HG03159 (cell line): ENCODE results near the gene UBE2E1.

Experiments used
- ATAC-seq: cut with Tn5 transposase; IDR thresholded peaks from one replicate; pipeline ENCODE4 v1.9.1; 2021; ENCODE audit warnings: mild to moderate bottlenecking, moderate library complexity; ENCODE audit not compliant: unreplicated experiment

Gene UBE2E1

DNA sequence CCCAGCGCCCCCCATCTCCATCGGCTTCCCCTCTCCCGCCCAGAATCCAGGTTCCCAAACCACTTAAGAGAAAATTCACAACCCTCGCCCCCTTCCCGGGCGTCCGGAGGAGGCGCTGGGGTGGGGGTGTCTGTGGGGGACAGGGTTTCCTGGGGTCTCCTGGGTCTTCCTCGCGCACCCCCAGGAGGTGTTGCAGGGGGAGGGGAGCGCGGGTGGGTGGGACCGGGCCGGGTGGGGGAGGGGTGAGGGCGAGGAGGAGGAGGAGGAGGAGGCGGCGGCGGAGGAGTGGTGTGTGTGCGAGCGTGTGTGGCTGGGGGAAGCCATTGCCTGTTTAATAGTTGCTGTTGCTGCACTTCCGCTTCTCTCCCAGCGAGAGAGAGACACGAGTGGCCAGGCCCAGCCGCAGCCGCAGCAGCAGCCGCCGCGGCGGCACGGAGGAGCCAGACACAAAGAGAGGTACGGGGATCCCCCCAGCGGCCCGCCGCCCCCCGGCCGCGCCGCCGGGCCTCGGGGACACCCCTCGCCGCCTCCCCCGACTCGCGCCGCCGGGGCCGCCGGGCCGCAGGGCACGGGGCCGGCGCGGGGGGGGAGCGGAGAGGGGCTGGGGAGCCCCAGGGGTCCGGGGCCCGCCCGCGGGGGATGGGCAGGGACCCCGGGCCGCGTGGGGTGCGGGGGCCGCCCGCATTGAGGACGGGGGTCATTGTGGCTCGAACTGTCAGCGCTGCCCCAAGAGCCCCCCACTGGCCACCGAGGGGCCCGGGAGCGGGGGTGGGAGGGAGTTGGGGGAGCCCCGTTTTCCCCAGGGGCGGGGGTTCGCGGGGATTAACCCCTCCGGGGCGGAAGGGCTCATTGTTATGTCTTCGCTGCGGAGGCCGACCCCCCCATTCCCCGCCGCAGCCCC, at the start of gene UBE2E1:
Gene UBE2E1, plus strand, starts transcription at position 323 of the 901 bp plus-strand sequence. CDS start 1,315 bp downstream, outside the sequence.
- ATAC-seq, result peak; percentile 77

DNA sequence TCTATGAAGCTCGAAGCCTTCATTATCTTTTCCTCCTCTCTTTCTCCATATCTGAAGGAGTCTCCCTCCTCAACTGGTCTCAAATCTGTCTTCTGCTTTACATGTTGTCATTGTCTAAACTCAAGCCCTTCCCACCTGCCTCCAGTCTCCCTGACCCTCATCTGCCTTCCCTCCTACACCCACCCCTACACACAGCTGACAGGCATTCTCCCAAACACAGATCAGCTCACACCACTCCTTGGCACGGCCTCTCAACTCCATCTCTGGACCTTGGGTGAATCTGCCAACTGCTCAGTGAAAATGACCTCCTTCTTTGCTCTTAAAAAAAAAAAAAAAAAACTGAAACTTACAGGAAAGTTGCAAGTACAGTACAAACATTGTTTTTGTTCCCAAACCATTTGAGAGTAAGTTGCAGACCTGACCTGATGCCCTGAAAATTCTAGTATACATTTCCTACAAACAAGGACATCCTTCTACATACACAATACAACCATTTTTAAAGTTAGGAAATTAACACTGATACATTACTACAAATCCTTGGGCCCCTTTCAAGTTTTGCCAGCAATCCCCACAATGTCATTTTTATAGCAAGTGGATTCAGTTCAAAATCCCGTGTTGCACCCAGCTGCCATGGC, 49.4 kb upstream of the UBE2E1 start:
- ATAC-seq, result no peak

DNA sequence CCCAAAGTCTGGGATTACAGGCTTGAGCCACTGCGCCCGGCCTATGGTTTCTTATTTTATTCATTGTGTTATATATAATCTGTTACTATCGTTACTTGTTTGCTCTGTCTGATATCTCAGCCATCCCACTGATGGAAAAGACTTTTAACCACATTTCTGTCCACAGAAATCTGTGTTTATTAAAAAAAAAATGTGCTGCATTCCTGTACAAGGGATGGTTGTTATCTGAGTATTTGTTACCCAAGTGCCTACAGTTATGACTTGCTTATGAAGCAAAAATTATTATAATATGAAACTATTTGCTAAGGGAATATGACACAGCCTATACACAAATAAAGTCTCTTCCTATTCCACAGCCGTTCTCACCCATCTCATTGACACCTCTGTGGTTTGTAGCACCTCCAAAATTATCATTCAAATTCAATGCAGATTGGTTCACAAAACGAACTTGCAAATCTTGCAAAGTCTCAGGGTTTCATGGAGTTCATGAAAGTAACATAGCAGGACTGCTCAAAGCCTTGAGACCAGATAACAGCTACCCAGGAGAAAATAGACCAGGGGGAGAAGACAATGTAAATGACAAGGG, 47.4 kb upstream of the UBE2E1 start:
- no peak for ATAC-seq

DNA sequence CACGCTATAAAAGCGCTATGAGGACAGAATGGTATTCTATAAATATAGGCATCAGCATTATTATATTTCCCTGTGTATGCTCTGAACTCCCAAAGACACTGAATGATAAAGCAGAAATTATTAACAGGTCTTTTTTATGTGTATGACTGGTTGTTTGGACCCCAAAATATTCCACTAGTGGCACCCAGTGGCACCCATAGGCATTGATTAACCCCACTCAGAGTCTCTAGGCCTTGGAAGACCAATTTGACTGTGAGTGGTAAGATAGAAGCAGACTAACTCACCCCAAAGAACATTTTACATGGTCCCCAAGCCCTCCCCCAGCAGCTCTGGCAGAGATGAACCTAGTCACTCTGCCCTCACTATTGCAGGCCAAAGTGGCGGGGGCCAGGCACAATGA, 45.4 kb upstream of the UBE2E1 start:
- ATAC-seq, result no peak

DNA sequence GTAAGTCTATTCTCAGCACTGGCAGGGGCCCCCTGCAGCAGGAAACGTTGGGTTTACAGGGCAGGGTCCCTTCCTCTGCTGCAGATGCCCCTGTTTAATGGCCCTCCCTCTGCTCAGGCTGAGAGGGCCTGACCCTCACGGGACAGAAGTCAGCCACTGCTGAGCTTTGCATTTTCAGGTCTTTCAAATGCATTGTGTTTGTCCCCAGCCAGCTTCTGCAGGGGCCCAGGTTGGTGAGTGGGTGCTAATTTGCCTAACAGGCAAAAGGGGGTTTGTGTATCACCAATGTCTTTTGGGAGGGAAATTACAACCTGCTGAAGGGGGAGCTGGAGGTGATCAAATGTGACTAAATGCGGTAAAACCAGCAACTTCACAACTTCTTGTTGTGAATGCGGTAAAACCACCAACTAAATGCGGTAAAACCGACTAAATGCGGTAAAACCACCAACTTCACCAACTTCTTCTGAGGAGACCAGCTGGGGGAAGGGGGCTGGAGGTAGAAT, 44.8 kb upstream of the UBE2E1 start:
- no peak for ATAC-seq

DNA sequence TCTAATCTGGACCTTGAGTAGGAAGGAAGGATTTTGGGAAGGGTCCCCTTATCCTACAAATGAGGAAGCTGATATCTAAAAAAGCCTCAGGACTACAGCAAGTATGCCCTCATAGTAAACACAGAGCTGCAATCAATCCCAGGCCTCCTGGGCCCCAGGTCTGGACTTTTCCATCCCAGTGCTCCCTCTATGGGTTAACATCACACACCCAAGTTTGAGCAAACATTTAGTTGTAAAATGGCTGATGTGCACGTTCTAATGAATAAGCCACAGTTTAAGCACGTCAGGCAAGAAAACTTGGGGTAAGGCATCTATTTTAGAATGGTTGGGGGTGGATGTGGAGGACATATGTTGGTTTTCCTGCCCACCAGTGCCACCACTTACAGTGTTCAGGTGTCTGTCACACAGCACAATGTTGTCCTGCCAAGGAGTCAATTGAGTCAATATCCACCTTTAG, 44.3 kb upstream of the UBE2E1 start:
- peak; percentile 22 for ATAC-seq

DNA sequence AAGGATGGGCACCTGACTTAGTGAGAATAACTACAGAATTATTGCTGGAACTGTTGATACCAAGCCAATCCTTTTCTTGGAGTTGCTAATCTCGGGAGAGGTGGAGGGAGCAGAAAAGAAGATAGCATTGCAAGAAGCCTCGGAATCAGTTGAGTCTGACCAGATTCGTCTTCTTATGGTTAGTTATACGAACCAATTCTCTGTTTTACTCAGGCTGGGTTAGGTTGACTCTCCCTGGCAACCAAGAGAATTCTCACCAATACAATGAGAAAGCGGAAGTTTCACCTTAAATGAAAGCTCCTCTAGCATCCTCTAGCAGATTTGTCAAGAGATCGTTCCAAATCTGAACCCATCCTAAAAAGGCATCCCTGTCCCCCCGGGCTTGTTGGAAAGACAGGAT, 43.5 kb upstream of the UBE2E1 start:
- peak; percentile 90 for ATAC-seq

DNA sequence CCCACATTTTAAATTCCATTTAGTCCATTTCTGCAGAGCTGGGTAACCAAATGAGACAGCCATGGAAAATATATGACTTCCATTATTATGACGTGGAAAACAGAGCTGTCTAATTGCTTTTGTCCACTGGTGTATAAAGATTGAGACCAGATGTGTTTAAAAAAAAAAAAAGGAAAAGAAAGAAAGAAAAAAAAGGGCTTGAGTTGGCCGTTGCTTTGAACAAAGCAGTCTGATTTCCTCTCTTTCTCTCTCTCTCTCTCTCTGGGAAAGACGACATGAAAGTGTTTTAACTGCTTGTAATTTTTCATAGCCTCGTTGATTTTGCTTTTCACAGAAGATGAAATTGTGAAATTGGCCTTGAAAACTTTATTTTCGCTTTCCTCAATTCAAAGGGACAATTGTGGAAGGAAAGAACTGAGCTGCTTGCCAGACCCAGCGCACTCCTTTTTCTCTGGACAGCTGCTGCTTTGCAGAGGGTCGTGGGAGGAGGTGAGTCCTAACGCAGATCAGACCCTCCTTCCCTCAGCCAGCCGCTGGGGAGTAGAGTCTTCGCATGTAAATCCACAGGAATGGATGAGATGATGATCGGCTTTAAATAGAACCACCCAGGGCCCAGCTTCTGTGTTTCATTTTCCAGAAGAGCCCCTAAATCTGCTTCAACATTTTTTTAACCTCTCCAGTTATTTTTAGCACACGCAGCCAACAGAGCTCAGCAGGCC, 42.8 kb upstream of the UBE2E1 start:
- no peak for ATAC-seq

DNA sequence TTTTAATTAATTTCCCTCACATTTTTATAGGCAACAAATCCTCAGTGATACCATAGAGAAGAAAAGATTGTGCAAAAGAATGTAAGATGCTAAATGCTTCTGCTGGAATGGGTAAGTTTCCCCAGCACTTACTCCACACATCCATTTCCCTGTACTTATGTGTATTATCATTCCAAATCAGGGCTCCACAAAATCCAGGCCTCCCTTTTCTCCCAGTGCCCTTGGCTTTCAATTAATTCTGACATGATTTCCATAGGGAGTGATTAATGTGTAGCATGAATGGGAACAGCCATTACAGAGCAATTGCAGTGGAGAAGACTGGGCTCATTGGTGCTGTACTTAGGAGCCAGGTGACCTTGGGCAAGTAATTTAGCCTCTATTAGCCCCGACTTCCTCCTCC, 41.3 kb upstream of the UBE2E1 start:
- no peak for ATAC-seq

DNA sequence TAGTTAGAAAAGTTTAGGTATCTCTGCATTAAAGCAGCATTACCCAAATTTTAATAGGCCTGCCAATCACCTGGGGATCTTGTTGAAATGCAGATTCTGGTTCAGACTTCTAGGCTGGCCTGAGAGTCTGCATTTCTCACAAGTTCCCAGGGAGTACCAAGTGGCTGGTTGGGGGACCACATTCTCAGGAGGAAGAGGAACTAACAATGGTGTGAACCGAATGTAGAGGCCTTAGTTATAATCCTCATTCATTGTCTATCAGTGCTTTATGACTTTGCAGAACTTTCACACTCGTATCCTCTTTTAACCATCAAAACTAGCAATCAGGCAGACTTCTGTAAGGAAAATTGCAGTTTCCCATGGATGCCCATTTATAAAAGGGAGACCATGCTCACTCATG, 38.2 kb upstream of the UBE2E1 start:
- ATAC-seq, result no peak

DNA sequence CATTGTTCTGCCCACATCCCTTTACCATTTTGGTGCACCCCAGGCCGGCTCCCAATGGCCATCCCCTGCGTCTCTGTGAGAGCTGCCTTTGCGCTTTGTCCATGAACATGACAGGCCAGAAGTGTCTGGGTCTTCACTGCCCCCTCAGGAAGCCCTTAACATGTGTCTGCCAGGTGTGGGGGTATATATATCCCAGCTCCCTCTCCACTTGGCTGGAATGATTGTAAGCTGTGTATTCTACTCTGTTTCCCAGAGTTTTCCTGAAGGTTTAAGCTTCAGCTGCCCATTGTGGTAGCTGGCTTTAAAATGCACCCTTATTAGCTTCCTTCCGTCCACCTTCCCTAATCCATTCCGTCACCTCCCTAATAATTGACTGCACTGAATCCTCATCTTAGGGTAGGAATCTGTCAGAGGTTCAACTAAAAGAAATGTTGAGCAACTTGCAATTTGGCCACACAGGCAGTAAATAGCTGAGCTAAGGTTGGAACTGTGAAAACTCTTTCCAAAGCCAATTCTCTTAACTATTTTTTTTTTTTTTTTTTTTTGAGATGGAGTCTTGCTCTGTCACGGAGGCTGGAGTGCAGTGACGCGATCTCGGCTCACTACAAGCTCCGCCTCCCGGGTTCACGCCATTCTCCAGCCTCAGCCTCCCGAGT, 30.4 kb upstream of the UBE2E1 start:
- ATAC-seq, result no peak

DNA sequence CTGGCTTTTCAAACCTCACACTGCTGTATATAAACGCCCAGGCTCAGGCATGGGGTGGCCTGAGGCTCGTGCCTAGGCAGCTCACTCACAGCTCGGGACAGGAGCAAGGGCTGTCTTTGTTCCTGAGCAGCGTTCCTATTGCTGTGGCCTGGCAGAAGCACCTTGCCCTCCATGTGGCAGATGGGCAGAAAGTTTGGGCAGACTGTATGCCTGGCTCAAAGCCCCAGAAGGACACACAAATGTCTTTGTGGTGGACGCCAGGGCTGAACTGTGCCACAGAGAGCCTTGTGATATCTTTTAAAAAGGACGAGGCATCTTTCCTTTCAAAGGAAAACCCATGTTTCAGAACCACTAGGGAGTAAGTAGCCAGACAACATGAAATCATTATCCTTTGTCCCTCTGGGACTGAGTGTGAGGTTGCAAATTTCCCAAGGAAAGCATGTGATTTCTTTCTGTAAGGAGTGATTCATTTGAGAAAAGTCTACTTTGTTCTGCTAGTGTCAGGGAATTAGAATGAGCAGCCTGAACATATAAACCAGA, 29.3 kb upstream of the UBE2E1 start:
- ATAC-seq, result no peak

DNA sequence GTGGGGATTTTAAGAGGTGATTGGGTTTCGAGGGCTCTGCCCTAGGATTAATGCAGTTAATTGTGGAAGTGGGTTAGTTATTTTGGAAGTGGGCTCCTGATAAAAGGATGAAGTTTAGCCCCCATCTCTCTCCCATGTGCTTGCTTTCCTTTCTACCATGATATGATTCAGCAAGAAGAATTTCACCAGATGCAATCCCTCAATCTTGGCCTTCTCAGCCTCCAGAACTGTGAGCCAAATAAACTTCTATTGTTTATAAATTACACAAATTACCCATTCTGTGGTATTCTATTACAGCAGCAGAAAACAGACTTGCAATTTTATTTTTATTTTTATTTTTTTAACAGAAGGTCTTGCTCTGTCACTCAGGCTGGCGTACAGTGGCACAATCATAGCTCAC, 27.3 kb upstream of the UBE2E1 start:
- no peak for ATAC-seq

DNA sequence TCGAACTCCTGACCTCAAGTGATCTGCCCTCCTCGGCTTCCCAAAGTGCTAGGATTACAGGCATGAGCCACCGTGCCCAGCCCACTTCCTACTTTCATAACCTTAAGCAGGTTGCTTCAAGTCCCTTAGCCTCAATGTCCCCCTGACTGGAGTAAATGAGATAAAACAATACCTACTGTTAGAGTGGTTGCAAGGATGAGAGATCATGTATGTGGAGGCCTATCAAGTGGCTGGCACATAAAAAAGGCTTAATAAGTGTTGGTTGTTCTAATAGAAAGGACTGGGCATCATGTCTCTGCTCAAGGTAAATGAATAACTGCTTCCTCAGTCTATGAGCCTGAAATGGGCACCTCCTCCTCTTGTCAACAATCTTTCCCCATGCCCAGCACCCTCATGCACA, 25.9 kb upstream of the UBE2E1 start:
- ATAC-seq, result no peak

DNA sequence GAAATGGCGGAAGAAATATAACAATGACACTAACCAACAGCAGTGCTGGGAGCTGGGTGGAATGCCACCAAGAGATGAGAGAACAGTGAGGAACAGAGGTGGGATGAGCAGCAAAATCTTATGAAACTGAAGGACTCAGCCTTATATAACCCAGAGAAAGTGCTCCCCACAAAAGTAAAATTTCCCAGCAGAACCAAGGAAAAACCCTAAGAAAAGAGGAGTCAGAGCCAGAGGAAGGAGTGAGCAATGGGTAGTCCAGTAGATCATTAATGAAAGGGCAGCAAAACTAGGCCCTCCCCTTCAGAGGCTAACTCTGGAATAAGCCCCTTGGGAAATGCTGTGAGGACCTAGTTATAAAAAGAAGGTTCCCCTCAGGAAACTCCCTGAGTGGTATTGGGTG, 24.7 kb upstream of the UBE2E1 start:
- no peak for ATAC-seq

DNA sequence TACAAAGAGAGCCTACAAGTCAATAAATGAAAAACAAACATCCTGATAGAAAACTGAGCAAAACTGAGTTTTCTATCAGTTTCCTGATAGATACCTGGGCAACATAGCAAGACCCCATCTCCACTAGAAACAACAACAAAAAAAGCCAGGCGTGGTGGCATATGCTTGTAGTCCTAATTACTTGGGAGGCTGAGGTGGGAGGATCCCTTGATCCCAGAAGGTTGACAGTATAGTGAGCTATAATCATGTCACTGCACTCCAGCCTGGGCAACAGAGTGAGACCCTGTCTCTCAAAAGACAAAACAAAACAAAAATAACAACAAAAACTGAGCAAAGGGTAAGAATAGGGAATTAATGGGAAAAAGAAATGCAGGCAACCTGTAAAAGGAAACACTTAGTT, 23.9 kb upstream of the UBE2E1 start:
- ATAC-seq, result no peak

DNA sequence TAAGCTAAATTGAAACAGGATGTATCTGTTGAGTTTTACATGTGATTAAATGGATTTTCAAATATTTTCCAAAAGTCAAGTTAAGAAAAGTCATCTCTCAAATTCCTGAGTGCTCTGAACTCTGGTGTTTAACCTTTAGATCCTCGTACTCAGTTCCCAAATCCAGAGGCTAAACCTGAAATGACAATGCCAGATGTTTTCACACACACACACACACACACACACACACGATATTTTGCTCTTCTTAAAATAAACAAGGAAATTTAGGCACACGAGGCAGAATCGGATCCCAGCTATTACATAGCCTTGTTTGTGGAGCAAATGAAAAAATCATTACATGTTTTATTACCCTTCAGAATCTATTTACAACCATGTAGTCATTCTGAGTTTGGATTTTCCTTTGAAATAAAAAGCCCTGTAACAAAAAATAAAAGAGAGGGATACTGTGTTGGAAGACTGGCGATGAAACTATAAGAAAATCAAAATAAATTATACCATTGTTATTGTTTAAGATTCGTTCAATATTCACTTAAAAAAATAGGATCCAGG, 20.6 kb upstream of the UBE2E1 start:
- ATAC-seq, result no peak

DNA sequence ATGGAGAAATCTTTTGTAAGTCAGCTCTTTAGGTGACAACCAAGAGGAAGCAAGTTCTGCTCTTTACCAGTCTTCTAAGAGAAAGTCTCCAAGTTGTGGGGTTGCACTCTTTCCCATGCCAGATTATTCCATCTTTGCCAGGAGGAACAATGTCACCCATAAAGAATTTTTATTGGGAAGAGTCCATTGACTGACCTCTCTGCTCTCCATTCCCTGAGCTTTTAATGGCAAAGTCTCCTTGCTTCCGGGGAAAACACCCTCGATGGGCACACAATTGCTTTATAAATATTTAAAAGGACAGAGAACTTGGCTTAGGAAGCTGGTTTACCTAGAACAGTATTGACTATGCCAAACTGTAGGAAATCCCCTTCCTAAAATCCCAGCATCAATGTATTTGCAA, 19.9 kb upstream of the UBE2E1 start:
- ATAC-seq, result no peak

DNA sequence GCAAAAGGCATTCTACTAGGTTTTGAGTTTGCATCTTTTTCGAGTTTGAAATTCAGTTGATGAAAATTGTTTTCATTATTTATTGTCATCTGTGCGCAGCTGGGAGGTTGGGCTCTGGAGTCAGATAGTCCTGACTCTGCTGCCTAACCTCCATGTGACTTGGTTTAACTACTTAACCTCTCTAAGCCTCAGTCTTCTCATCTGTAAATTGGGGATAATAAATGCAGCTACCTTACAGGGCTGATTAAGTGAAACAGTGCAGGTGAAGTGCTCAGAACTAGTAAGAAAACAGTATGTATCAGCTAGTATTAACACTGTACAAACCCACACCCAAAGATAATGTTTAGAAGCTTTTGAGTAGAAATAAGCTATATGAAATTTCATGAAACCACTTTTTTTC, 14.1 kb upstream of the UBE2E1 start:
- no peak for ATAC-seq

DNA sequence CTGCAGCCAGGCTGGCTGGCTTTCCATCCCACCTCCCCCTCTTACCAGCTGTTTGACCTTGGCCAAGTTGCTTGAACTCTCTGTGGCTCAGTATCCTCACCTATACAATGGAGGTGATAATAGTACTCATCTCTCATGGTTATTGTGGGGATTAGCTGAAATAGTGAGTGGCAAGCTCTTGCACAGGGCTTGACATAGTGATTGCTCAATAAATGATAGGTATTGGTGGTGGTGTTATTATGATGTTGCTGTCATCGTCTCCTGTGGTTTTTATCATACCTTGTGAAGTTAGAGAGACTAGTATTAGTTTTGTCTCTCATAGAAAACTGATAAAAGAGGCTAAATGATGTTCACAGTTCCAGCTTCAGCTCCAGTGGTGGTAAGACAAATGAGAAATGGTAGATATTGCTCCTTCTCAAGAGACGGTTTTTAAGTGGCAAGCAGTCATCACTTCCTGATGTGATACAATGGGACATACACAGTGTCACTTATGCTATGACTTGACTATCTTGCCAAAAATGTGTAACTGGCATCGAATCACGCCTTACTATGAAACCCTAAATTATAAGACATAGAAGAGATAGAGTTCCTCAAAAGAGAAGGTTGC, 12.1 kb upstream of the UBE2E1 start:
- ATAC-seq, result no peak
